ENCODE data around the gene ABHD14A. TPM values are rescaled to one million over a fixed set of nuclear protein-coding genes. Genes with fewer than 3 reads are reported as not detected.

ABHD14A gene
- total and polyA plus RNA-seq, 2 of the 4 experiments (the other 2 are of a cell fraction): 3.4 to 10.0 TPM

DNA sequence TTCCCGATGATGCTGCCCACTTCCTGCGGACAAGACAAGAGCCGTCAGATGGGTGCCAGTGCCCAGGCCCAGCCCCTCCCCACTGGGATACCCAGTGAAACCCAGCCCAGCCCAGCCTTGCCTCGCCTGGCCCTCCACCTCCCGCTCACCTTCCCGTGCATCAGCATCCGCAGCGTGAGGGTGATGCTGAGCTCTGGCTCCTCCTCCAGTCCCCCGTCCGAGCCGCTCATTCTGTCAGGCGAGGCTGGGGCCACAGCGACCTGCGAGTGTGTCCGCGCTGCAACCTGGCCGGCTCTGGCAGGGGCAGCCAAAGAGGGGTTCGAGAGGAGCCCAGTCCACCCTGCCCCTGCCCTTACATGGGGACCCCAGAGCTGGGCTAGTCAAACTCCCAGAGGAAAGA lies 13.9 kb upstream of the ABHD14A start:
- Histone ChIP-seq H2AFZ (replicated peaks; ENCODE audit: low read length, poor library complexity) (no peak overlapping the region), H3K27ac (ENCODE audit: insufficient read depth, low read length) (no peak overlapping the region), H3K79me1 (ENCODE audit: low read depth in 1 of 2, low read length in 2 of 2) (peaks cover 22 to 44% of the 10 kb centered on the region in 2 experiments), H4K91ac (ENCODE audit: insufficient read depth, low read depth, low read length) (no peak overlapping the region), H3K4me1 (ENCODE audit: control insufficient read depth, insufficient read depth, low read length) (peaks cover 16% of the 10 kb centered on the region), H3K9me1 (ENCODE audit: insufficient read depth, low read length) (peaks cover 8% of the 10 kb centered on the region), H3K23ac (ENCODE audit: low read depth, low read length) (no peak overlapping the region), H4K20me1 (ENCODE audit: insufficient read depth, low read length) (peaks cover 20% of the 10 kb centered on the region; the same call in 1 of the 2 replicates), H2BK15ac (ENCODE audit: low read depth, low read length) (no peak overlapping the region), H2BK20ac (ENCODE audit: low read depth, low read length) (no peak overlapping the region), H2BK120ac (ENCODE audit: low read depth, low read length) (no peak overlapping the region), H3K4me2 (ENCODE audit: low read depth, low read length) (no peak overlapping the region), H3K4ac (ENCODE audit: low read depth, low read length) (no peak overlapping the region), H3K4me3 (ENCODE audit: insufficient read depth, low read depth, low read length) (no peak overlapping the region), H3K9me3 (ENCODE audit: control insufficient read depth, insufficient read depth, low read length) (no peaks in the 10 kb centered on the region), H3K14ac (replicated peaks; ENCODE audit: low read depth, low read length) (no peak overlapping the region), H2AK5ac (ENCODE audit: low read depth, low read length) (no peak overlapping the region), H4K5ac (ENCODE audit: low read depth, low read length) (no peak overlapping the region), H3K9ac (ENCODE audit: low read depth, low read length) (no peak overlapping the region), H4K8ac (ENCODE audit: low read depth in 2 of 2, low read length in 2 of 2) (no peak overlapping the region), H3K36me3 (ENCODE audit: control insufficient read depth, insufficient read depth, low read length) (peaks cover 32% of the 10 kb centered on the region), H3K27me3 (ENCODE audit: control insufficient read depth, insufficient read depth, low read length) (no peaks in the 10 kb centered on the region), H3K56ac (ENCODE audit: extremely low read depth, insufficient read depth, low read length) (no peak overlapping the region), H3K18ac (ENCODE audit: low read depth, low read length) (no peak overlapping the region), H2BK5ac (ENCODE audit: low read depth, low read length, poor library complexity, severe bottlenecking) (no peak overlapping the region), H2AK9ac (replicated peaks; ENCODE audit: low read depth, low read length, poor library complexity) (no peak overlapping the region)
- ChIA-PET CTCF (no interaction called here), POLR2A (ENCODE audit: unreplicated experiment) (interaction anchor here (0.6 kb wide), 1 partner anchor 94 kb away, joined by 4 read pairs; no protein-coding TSS in a partner anchor)
- TF ChIP-seq MAFK (IDR thresholded peaks at IDR 0.05; ENCODE audit: low read depth, low read length): no peak
- no peak for TF ChIP-seq RCOR1 (IDR thresholded peaks at IDR 0.05; ENCODE audit: insufficient replicate concordance, low read length)
- TF ChIP-seq MAZ (IDR thresholded peaks at IDR 0.05; ENCODE audit: borderline replicate concordance, low read depth, low read length): no peak
- TF ChIP-seq MXI1 (IDR thresholded peaks at IDR 0.05; ENCODE audit: borderline replicate concordance, low read depth, low read length): no peak
- in situ Hi-C loops (cut with MboI; ENCODE audit: low sequenced_read_pairs) (loop anchor here (25.0 kb wide), 1 partner anchor 1624 kb away; the partner anchor contains the start of genes RASSF1, TUSC2 and ZMYND10), intact Hi-C loops (cut with micrococcal nuclease) (no loop called here), dilution Hi-C loops (cut with HindIII; ENCODE audit: low sequenced_read_pairs, unreplicated experiment) (no loop called here)
- no TSS peak for BruUV-seq (replicated peaks)
- no peak for ATAC-seq (ENCODE audit: low read depth)
- WGBS, 2 experiments (ENCODE audit: extremely low coverage in 2 of 2, insufficient read length in 1 of 2): 95% methylated on average over 12 of the region's 18 CpGs; no CpG with 5 or more reads in 1 of the 2 experiments
- no peak for DNase-seq
